GM10248 (cell line): Measurements from ENCODE around the gene THBS4.

Source experiments
- CTCF ChIA-PET: fragments of 300-600 bp; sonication (Branson Sonifier 250); formaldehyde crosslinking; extraction: SDS; loops from one replicate; lab custom pipeline; 2021; ENCODE audit warnings: antibody characterized with exemption; lab: Yijun Ruan, JAX
- POLR2A ChIA-PET: fragments of 350-650 bp; sonication (Branson Sonifier 250); formaldehyde crosslinking; extraction: SDS; loops from one replicate; lab custom pipeline; 2020; ENCODE audit warnings: antibody characterized with exemption; lab: Yijun Ruan, JAX
- DNase-seq: peaks from one replicate; pipeline ENCODE4 v3.0.0; 2012; ENCODE audit errors: extremely low spot score
- CTCF ChIP-seq: IDR thresholded peaks from 2 replicates; pipeline ENCODE4 v1.5.1; 2012; ENCODE audit warnings: mild to moderate bottlenecking, low read depth; ENCODE audit errors: extremely low read depth, missing control alignments, control extremely low read depth

THBS4 gene

GRCh38 chr5:80054682-80055081, 19.5 kb downstream of the THBS4 start:
- DNase-seq = no peak
- TF ChIP-seq CTCF = no peak
- POLR2A ChIA-PET = no interaction called here
- CTCF ChIA-PET = interaction anchor here (1.2 kb wide), 1 partner anchor 14 kb away, joined by 3 read pairs; no protein-coding TSS in a partner anchor

GRCh38 chr5:80055491-80056170, 20.5 kb downstream of the THBS4 start:
- DNase-seq = no peak
- no peak for TF ChIP-seq CTCF
- ChIA-PET CTCF (interaction anchor here (1.1 to 3.5 kb wide), 2 partner anchors 9 to 12 kb away, joined by 3 to 9 read pairs; no protein-coding TSS in a partner anchor), POLR2A (no interaction called here)

GRCh38 chr5:80057099-80057498, 22.0 kb downstream of the THBS4 start:
- POLR2A ChIA-PET = no interaction called here
- CTCF ChIA-PET = interaction anchor here (1.1 to 3.5 kb wide), 2 partner anchors 10 to 27 kb away, joined by 4 to 9 read pairs; no protein-coding TSS in a partner anchor
- DNase-seq = no peak
- TF ChIP-seq CTCF = no peak

GRCh38 chr5:80057921-80058320, 22.8 kb downstream of the THBS4 start:
- no peak for TF ChIP-seq CTCF
- DNase-seq = no peak
- CTCF ChIA-PET = interaction anchor here (1.4 to 3.5 kb wide), 2 partner anchors 9 to 25 kb away, joined by 8 to 9 read pairs; no protein-coding TSS in a partner anchor
- POLR2A ChIA-PET = no interaction called here

GRCh38 chr5:80059354-80059980, 24.3 kb downstream of the THBS4 start:
- ChIA-PET POLR2A (no interaction called here), CTCF (interaction anchor here (1.4 to 3.5 kb wide), 2 partner anchors 8 to 24 kb away, joined by 8 to 9 read pairs; no protein-coding TSS in a partner anchor)
- DNase-seq = no peak
- TF ChIP-seq CTCF = no peak

- POLR2A ChIA-PET = no interaction called here
- no peak for TF ChIP-seq CTCF
Observed at GRCh38 chr5:80060966-80061365, 25.8 kb downstream of the THBS4 start.

More at GRCh38 chr5:80060966-80061365, 25.8 kb downstream of the THBS4 start:
- CTCF ChIA-PET = interaction anchor here (3.4 kb wide), 1 partner anchor 23 kb away, joined by 12 read pairs; no protein-coding TSS in a partner anchor
- DNase-seq = no peak
